Subcutaneous preadipocyte (primary cell): ENCODE measurements around the gene ZNF486. TPM values are rescaled to one million over a fixed set of nuclear protein-coding genes. Genes with fewer than 3 reads are reported as not detected.

Source experiments
- small RNA-seq: library from RNA; depleted of rRNA; stranded (forward); fragments of <200 nt; gene quantifications from one replicate; pipeline ENCODE3, GENCODE V24; 2012
- total RNA-seq: library from RNA; depleted of rRNA; stranded (reverse); fragments of >200 nt; gene quantifications from 2 replicates; pipeline ENCODE4 v1.2.3, GENCODE V29; 2012

ZNF486 gene
- total RNA-seq, result 4.8 and 4.9 TPM in 2 replicates

DNA sequence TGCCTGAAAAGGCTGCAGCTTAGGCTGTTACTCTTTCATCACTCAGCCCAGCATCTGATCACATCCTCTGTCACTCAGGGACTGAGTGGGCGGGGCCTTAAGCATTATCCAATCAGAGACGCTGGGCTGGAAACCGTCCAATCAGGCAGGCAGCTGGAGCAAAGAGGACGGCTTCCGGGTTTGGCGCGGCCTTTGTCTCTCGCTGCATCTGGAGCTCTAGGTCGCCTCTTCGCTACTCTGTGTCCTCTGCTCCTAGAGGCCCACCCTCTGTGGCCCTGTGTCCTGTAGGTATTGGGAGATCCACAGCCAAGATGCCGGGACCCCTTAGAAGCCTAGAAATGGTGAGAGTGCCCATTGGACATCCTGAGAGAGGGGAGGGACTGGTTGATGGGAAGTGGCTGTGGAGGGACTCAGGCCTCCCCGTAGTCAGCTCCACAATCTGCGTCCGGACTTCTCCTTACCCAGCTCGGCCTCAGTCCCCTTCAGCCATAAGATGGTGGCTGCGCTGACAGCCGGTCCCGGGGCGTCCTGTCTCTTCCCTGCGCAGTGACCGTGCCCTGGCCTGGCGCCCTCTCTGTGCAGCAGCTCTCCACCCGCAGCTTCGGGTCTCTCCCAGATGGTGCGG is at the start of gene ZNF486:
TSS of gene ZNF486 (plus strand) at position 195 of the 625 bp plus-strand sequence. CDS start at position 312, 117 bp downstream.

Small RNA genes within 50 kb of the gene (small RNA-seq; reads per million reads assigned to genes)
- gene AC011447.4, result not detected

Other genes with a start within 250 kb of the ZNF486 start
- gene ZNF682, start 127.7 kb upstream of the ZNF486 start, total RNA-seq, result 1.4 and 1.5 TPM in 2 replicates
- 2.9 and 3.9 TPM in 2 replicates for gene ZNF90, start 89.2 kb upstream of the ZNF486 start, total RNA-seq